Activated naive CD8-positive, alpha-beta T cell (primary cell): ENCODE measurements around the gene KAT6B.
"Not testable (repeated sequence)": the region's sequence is repeated elsewhere in the genome, so short reads cannot be mapped to it uniquely, and the experiment has no call there.

Source experiments
- H3K27ac Mint-ChIP-seq: one replicate; pipeline ENCODE4 v1.8.0; 2021; ENCODE audit warnings: mixed read lengths
- H3K27me3 Mint-ChIP-seq: one replicate; pipeline ENCODE4 v1.8.0; 2021; ENCODE audit warnings: mixed read lengths
- H3K36me3 Mint-ChIP-seq: one replicate; pipeline ENCODE4 v1.8.0; 2021; ENCODE audit warnings: mixed read lengths
- H3K4me1 Mint-ChIP-seq: one replicate; pipeline ENCODE4 v1.8.0; 2021; ENCODE audit warnings: low read depth, mixed read lengths
- H3K4me3 Mint-ChIP-seq: one replicate; pipeline ENCODE4 v1.8.0; 2021; ENCODE audit warnings: mild to moderate bottlenecking, mixed read lengths
- H3K9me3 Mint-ChIP-seq: one replicate; pipeline ENCODE4 v1.8.0; 2021; ENCODE audit warnings: low read depth, mixed read lengths

The KAT6B gene

GRCh38 chr10:74826142-74827044 is at the start of gene KAT6B:
Gene KAT6B, plus strand, starts transcription at chr10:74826600. Its CDS starts 16,258 bp downstream, at chr10:74842858.
- H3K27ac Mint-ChIP-seq, result peak within 1 kb of the TSS; percentile 98
- H3K27me3 Mint-ChIP-seq, result no peaks in the 10 kb centered on the region
- peaks cover 3% of the 10 kb centered on the region for H3K36me3 Mint-ChIP-seq
- peaks cover 63% of the 10 kb centered on the region for H3K4me1 Mint-ChIP-seq
- H3K4me3 Mint-ChIP-seq, result peak within 1 kb of the TSS; percentile 95
- no peaks in the 10 kb centered on the region for H3K9me3 Mint-ChIP-seq

DNA sequence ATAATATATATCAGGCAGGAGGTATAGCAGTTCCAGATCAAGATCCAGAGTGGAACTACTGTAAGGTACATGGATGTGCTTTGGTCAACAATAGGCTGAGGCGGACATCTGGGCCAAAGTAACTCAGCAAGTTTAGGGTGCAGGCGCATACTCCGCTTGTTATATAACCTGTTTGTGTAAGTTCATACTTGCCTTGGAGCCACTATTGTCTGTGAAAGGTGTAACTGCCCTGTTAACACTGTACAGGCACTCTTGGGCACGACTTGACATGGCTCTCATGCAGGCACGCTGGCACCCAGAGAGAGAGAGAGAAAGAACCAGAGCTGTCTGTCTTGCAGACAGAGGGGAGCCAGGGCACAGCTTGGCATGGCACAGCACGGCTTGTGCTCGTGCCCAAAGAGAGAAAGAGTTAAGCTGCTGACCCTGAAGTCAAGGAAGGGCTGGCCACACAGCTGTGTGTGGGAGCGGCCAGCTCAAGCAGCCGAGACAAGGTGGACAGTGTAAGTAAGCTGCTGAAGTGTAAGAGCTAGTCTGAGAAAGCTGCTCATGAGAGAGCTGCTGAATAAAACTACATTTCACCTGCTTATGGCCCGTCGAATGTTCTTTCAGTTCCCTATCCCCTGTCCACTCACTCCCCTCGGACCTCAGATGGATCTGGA is 47.8 kb upstream of the KAT6B start:
- H3K36me3 Mint-ChIP-seq, result no peaks in the 10 kb centered on the region
- H3K4me3 Mint-ChIP-seq, result no peak overlapping the region
- H3K9me3 Mint-ChIP-seq, result peaks cover 9% of the 10 kb centered on the region
- H3K4me1 Mint-ChIP-seq, result no peaks in the 10 kb centered on the region
- H3K27ac Mint-ChIP-seq, result no peak overlapping the region
- no peaks in the 10 kb centered on the region for H3K27me3 Mint-ChIP-seq

GRCh38 chr10:74781870-74782269 is 44.5 kb upstream of the KAT6B start:
- not testable (repeated sequence) for H3K27me3 Mint-ChIP-seq, H3K4me3 Mint-ChIP-seq, H3K27ac Mint-ChIP-seq

GRCh38 chr10:74784462-74784861 is 41.9 kb upstream of the KAT6B start:
- Mint-ChIP-seq H3K27me3 (no peaks in the 10 kb centered on the region), H3K27ac (no peak overlapping the region), H3K36me3 (no peaks in the 10 kb centered on the region), H3K4me3 (no peak overlapping the region), H3K9me3 (no peaks in the 10 kb centered on the region), H3K4me1 (no peaks in the 10 kb centered on the region)

More at GRCh38 chr10:74781870-74782269, 44.5 kb upstream of the KAT6B start:
- H3K4me1 Mint-ChIP-seq, H3K36me3 Mint-ChIP-seq, H3K9me3 Mint-ChIP-seq: not testable (repeated sequence)

- Mint-ChIP-seq H3K4me3 (no peak overlapping the region), H3K4me1 (no peaks in the 10 kb centered on the region), H3K9me3 (no peaks in the 10 kb centered on the region), H3K27me3 (no peaks in the 10 kb centered on the region), H3K27ac (no peak overlapping the region), H3K36me3 (no peaks in the 10 kb centered on the region)
Measured at GRCh38 chr10:74786126-74786525, 40.3 kb upstream of the KAT6B start.

- H3K27me3 Mint-ChIP-seq, result no peaks in the 10 kb centered on the region
- H3K4me3 Mint-ChIP-seq, result no peak overlapping the region
- H3K4me1 Mint-ChIP-seq, result no peaks in the 10 kb centered on the region
- H3K36me3 Mint-ChIP-seq, result no peaks in the 10 kb centered on the region
- no peak overlapping the region for H3K27ac Mint-ChIP-seq
- no peaks in the 10 kb centered on the region for H3K9me3 Mint-ChIP-seq
Measured at GRCh38 chr10:74787457-74787856, 38.9 kb upstream of the KAT6B start.

GRCh38 chr10:74791979-74792378 is 34.4 kb upstream of the KAT6B start:
- not testable (repeated sequence) for H3K9me3 Mint-ChIP-seq, H3K27ac Mint-ChIP-seq, H3K36me3 Mint-ChIP-seq, H3K4me1 Mint-ChIP-seq, H3K27me3 Mint-ChIP-seq, H3K4me3 Mint-ChIP-seq

GRCh38 chr10:74792726-74793125 is 33.7 kb upstream of the KAT6B start:
- Mint-ChIP-seq H3K9me3 (no peaks in the 10 kb centered on the region), H3K4me3 (no peak overlapping the region), H3K27me3 (no peaks in the 10 kb centered on the region), H3K27ac (no peak overlapping the region), H3K4me1 (peaks cover 8% of the 10 kb centered on the region), H3K36me3 (peaks cover 3% of the 10 kb centered on the region)

DNA sequence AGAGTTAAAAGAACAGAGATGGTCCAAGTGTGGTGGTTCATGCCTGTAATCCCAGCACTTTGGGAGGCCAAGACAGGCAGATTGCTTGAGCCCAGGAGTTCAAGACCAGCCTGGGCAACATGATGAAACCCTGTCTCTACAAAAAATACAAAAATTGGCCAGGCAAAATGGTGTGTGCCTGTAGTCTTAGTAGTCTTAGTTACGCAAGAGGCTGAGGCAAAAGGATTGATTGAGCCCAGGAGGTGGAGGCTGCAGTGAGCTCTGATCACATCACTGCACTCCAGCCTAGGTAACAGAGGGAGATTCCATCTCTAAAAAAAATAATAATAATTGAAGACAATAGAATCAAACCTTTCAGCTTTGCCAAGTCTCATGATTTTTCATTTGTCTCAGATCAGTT is 33.2 kb upstream of the KAT6B start:
- H3K27ac Mint-ChIP-seq, H3K36me3 Mint-ChIP-seq, H3K4me3 Mint-ChIP-seq, H3K4me1 Mint-ChIP-seq, H3K27me3 Mint-ChIP-seq, H3K9me3 Mint-ChIP-seq: not testable (repeated sequence)

GRCh38 chr10:74794531-74794930 is 31.9 kb upstream of the KAT6B start:
- no peaks in the 10 kb centered on the region for H3K9me3 Mint-ChIP-seq
- no peak overlapping the region for H3K27ac Mint-ChIP-seq
- H3K4me1 Mint-ChIP-seq, result peaks cover 8% of the 10 kb centered on the region
- H3K4me3 Mint-ChIP-seq, result no peak overlapping the region
- H3K27me3 Mint-ChIP-seq, result no peaks in the 10 kb centered on the region
- H3K36me3 Mint-ChIP-seq, result peaks cover 3% of the 10 kb centered on the region

GRCh38 chr10:74797550-74797949 is 28.9 kb upstream of the KAT6B start:
- H3K36me3 Mint-ChIP-seq, result peaks cover 3% of the 10 kb centered on the region
- no peak overlapping the region for H3K27ac Mint-ChIP-seq
- no peak overlapping the region for H3K4me3 Mint-ChIP-seq
- no peaks in the 10 kb centered on the region for H3K9me3 Mint-ChIP-seq
- H3K27me3 Mint-ChIP-seq, result no peaks in the 10 kb centered on the region
- H3K4me1 Mint-ChIP-seq, result peaks cover 10% of the 10 kb centered on the region

DNA sequence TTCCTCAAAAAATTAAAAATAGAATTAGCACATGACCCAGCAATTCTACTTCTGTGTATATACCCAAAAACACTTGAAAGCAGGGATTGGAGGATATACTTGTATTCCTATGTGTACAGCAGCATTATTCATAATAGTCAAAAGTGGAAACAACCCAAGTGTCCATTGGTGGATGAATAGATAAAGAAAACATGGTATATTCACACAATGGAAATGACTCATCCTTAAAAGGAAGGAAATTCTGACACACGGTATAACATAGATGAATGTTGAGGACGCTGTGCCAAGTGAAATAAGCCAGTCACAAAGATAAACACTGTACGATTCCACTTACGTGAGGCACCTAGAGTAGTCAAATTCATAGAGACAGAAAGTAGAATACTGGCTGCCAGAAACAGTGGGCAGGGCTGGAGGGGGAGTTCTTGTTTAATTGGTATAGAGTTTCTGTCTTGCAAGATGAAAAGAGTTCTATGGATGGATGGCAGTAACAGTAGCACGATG is 26.6 kb upstream of the KAT6B start:
- peak overlapping the region; percentile 10 for H3K27ac Mint-ChIP-seq
- H3K27me3 Mint-ChIP-seq, result no peaks in the 10 kb centered on the region
- H3K4me3 Mint-ChIP-seq, result no peak overlapping the region
- peaks cover 10% of the 10 kb centered on the region for H3K4me1 Mint-ChIP-seq
- no peaks in the 10 kb centered on the region for H3K9me3 Mint-ChIP-seq
- H3K36me3 Mint-ChIP-seq, result peaks cover 3% of the 10 kb centered on the region

- Mint-ChIP-seq H3K9me3 (no peaks in the 10 kb centered on the region), H3K4me1 (peaks cover 5% of the 10 kb centered on the region), H3K36me3 (peaks cover 3% of the 10 kb centered on the region), H3K4me3 (no peak overlapping the region), H3K27me3 (no peaks in the 10 kb centered on the region), H3K27ac (no peak overlapping the region)
Measured at GRCh38 chr10:74801447-74801846, 25.0 kb upstream of the KAT6B start.

- no peak overlapping the region for H3K27ac Mint-ChIP-seq
- H3K9me3 Mint-ChIP-seq, result no peaks in the 10 kb centered on the region
- H3K27me3 Mint-ChIP-seq, result no peaks in the 10 kb centered on the region
- H3K4me3 Mint-ChIP-seq, result no peak overlapping the region
- no peaks in the 10 kb centered on the region for H3K4me1 Mint-ChIP-seq
- H3K36me3 Mint-ChIP-seq, result no peaks in the 10 kb centered on the region
Measured at GRCh38 chr10:74808501-74808900, 17.9 kb upstream of the KAT6B start.

DNA sequence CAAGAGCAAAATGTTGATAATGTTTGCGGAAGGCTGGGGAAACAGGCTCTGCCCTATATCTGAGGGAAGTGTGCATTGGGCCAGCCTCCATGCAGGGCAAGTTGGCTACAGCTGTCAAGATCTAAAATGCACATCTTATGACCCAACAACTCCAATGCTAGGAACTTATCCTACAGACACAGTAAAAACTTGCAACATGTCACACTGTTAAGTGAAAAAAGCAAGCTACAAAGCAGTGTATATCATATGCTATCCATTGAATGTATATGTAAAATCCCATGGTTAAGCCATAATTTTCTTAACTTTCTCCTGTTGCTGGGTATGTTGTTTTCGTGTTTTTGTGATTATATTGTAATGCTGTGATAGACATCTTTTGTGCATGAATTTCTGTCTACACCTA is 16.3 kb upstream of the KAT6B start:
- H3K9me3 Mint-ChIP-seq, result no peaks in the 10 kb centered on the region
- H3K27me3 Mint-ChIP-seq, result no peaks in the 10 kb centered on the region
- no peaks in the 10 kb centered on the region for H3K4me1 Mint-ChIP-seq
- no peaks in the 10 kb centered on the region for H3K36me3 Mint-ChIP-seq
- H3K27ac Mint-ChIP-seq, result no peak overlapping the region
- no peak overlapping the region for H3K4me3 Mint-ChIP-seq
